B cell (primary cell): Measurements from ENCODE around the gene KMT2C. TPM values are rescaled to one million over a fixed set of nuclear protein-coding genes. Genes with fewer than 3 reads are reported as not detected.

Experiments used
- ATAC-seq: fragments of 200-7000 bp; cut with Tn5 transposase; one replicate; pipeline ENCODE4 v1.10.0; 2021; ENCODE audit warnings: low read depth, mild to moderate bottlenecking, moderate number of reproducible peaks, moderate library complexity
- CTCF ChIA-PET: fragments of 350-600 bp; sonication (Branson Sonifier 250); formaldehyde crosslinking; loops from one replicate; lab custom pipeline; 2021; ENCODE audit warnings: antibody characterized with exemption, inconsistent platforms; lab: Charles Lee
- POLR2A ChIA-PET: fragments of 350-600 bp; sonication (Branson Sonifier 250); formaldehyde crosslinking; loops from one replicate; lab custom pipeline; 2021; ENCODE audit warnings: antibody characterized with exemption; lab: Charles Lee
- DNase-seq: peaks from one replicate; pipeline ENCODE4 v3.0.0; 2013
- H2AFZ ChIP-seq: 2 replicates; pipeline ENCODE4 v1.6.1; 2012; ENCODE audit warnings: mild to moderate bottlenecking, low read depth, low read length; ENCODE audit not compliant: insufficient read depth, poor library complexity, severe bottlenecking
- H3K27ac ChIP-seq, 2 donors: 1 replicate in 1 of 2; 2 replicates in 1 of 2; pipeline ENCODE4 v1.5.1; 2012 to 2013; ENCODE audit warnings: low read length in 2 of 2, mild to moderate bottlenecking in 2 of 2, moderate library complexity in 1 of 2
- H3K27me3 ChIP-seq, 4 experiments: fragments of 200-600 bp in 1 of 4; sonication (generic) in 1 of 4; replicated peaks in 1 of 4; 1 replicate in 2 of 4; 2 replicates in 2 of 4; pipeline versions ENCODE4 v1.6.1 to v1.7.0; 2013 to 2016; ENCODE audit warnings: low read length in 3 of 4, mild to moderate bottlenecking in 2 of 4, mixed read lengths in 1 of 4, moderate library complexity in 1 of 4; ENCODE audit not compliant: insufficient read depth in 4 of 4, control insufficient read depth in 3 of 4; ENCODE audit errors: control extremely low read depth in 1 of 4
- H3K36me3 ChIP-seq, 2 experiments: replicated peaks in 1 of 2; 1 replicate in 1 of 2; 2 replicates in 1 of 2; pipeline versions ENCODE4 v1.6.1 to v1.7.1; 2013; ENCODE audit warnings: low read length in 1 of 2; ENCODE audit not compliant: insufficient read depth in 2 of 2, control insufficient read depth in 1 of 2; ENCODE audit errors: control extremely low read depth in 1 of 2, extremely low read depth in 1 of 2
- H3K4me1 ChIP-seq, 2 donors: fragments of 200-600 bp in 1 of 2; sonication (generic) in 1 of 2; 1 replicate in 1 of 2; 2 replicates in 1 of 2; pipeline versions ENCODE4 v1.5.1 to v1.6.1; 2013 to 2017; ENCODE audit warnings: low read length in 2 of 2; ENCODE audit not compliant: control insufficient read depth in 2 of 2, insufficient read depth in 2 of 2
- H3K4me2 ChIP-seq: replicated peaks from 2 replicates; pipeline ENCODE3; 2012; ENCODE audit warnings: mild to moderate bottlenecking, low read depth, low read length; ENCODE audit not compliant: poor library complexity, severe bottlenecking
- H3K4me3 ChIP-seq, 5 experiments: fragments of 200-600 bp in 1 of 5; sonication (generic) in 1 of 5; 1 replicate in 3 of 5; 2 replicates in 2 of 5; pipeline versions ENCODE4 v1.5.1 to v1.7.0; 2011 to 2016; ENCODE audit warnings: low read length in 4 of 5, mild to moderate bottlenecking in 4 of 5, low read depth in 2 of 5, control low read depth in 1 of 5, moderate library complexity in 1 of 5; ENCODE audit not compliant: insufficient read depth in 1 of 5; ENCODE audit errors: control extremely low read depth in 1 of 5, extremely low read depth in 1 of 5
- H3K79me2 ChIP-seq: fragments of 200-600 bp; sonication (generic); one replicate; pipeline ENCODE4 v1.6.0; 2016; ENCODE audit warnings: low read length; ENCODE audit not compliant: control insufficient read depth, insufficient read depth
- H3K9ac ChIP-seq: fragments of 200-600 bp; sonication (generic); 2 replicates; pipeline ENCODE4 v1.6.1; 2017; ENCODE audit warnings: mild to moderate bottlenecking, low read length, moderate library complexity
- H3K9me3 ChIP-seq, 3 donors: one replicate each; pipeline versions ENCODE4 v1.6.1 to v1.7.1; 2013; ENCODE audit warnings: low read length in 2 of 3; ENCODE audit not compliant: control insufficient read depth in 2 of 3, insufficient read depth in 1 of 3; ENCODE audit errors: control extremely low read depth in 1 of 3
- H4K20me1 ChIP-seq: 2 replicates; pipeline ENCODE4 v1.6.0; 2012; ENCODE audit warnings: mild to moderate bottlenecking, low read length; ENCODE audit not compliant: insufficient read depth, control insufficient read depth, poor library complexity, severe bottlenecking
- H3K27ac Mint-ChIP-seq: one replicate; pipeline ENCODE4 v1.8.0; 2021; ENCODE audit warnings: mixed read lengths
- H3K27me3 Mint-ChIP-seq: one replicate; pipeline ENCODE4 v1.8.0; 2021; ENCODE audit warnings: mixed read lengths
- H3K4me1 Mint-ChIP-seq: one replicate; pipeline ENCODE4 v1.8.0; 2021; ENCODE audit warnings: mixed read lengths
- H3K4me3 Mint-ChIP-seq: one replicate; pipeline ENCODE4 v1.8.0; 2021; ENCODE audit warnings: mixed read lengths
- H3K9me3 Mint-ChIP-seq: one replicate; pipeline ENCODE4 v1.8.0; 2022; ENCODE audit warnings: mixed read lengths; ENCODE audit not compliant: insufficient read depth
- CTCF ChIP-seq: fragments of 200-600 bp; IDR thresholded peaks from one replicate; pipeline ENCODE4 v1.8.0; 2022; ENCODE audit warnings: antibody characterized with exemption, mild to moderate bottlenecking
- EZH2 ChIP-seq: IDR thresholded peaks from 2 replicates; pipeline ENCODE4 v1.6.1; 2012; ENCODE audit warnings: borderline replicate concordance, low read depth, mild to moderate bottlenecking, moderate library complexity, low read length; ENCODE audit not compliant: insufficient read depth, poor library complexity, severe bottlenecking
- WGBS: methylation state at CpG from one replicate; pipeline ENCODE4 v1.1.5; 2013; ENCODE audit warnings: missing lambda C conversion rate; ENCODE audit not compliant: insufficient coverage; 5-methylcytosine and 5-hydroxymethylcytosine counted together
- intact Hi-C: fragments of 100-400 bp; cut with micrococcal nuclease; formaldehyde crosslinking; loops from one replicate; pipeline ENCODE4 v1.10.0; 2022
- polyA plus RNA-seq: library from polyadenylated mRNA; depleted of rRNA; stranded (reverse); fragments of >200 nt; gene quantifications from 2 replicates; pipeline ENCODE4 v1.2.3, GENCODE V29; 2012
- total RNA-seq, 2 donors: library from RNA; stranded (reverse); fragments of 120-200 nt in 1 of 2; gene quantifications; 1 replicate in 1 of 2; 2 replicates in 1 of 2; pipeline versions ENCODE4 v1.2.3 to v1.2.4, GENCODE V29; 2013 to 2022

The KMT2C gene
- total and polyA plus RNA-seq, 2 donors (not counting 1 experiment from before 2014, with no cell fraction given): 14.9 to 171 TPM

DNA sequence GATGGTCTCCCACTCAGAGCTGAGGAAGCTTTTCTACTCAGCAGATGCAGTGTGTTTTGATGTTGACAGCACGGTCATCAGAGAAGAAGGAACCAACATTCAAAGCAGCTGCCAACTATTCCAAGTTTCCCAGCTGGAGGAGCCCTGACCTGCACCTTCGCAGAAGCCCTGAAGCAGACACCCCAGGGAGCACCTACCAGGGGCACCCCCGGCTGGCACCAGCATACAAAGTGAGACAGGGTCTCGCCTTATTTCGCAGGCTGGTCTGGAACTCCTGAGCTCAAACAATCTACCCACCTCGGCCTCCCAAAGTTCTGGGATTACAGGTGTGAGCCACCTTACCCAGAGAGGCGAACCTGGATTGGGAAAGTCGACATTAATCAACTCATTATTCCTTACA lies 68.6 kb downstream of the KMT2C start:
- 97% methylated on average over 5 of the region's 8 CpGs for whole genome bisulfite sequencing
- Mint-ChIP-seq H3K4me1 (peaks cover 55% of the 10 kb centered on the region), H3K4me3 (no peak overlapping the region), H3K27ac (no peak overlapping the region), H3K9me3 (peaks cover 2% of the 10 kb centered on the region), H3K27me3 (no peaks in the 10 kb centered on the region)
- no peak overlapping the region for H3K27ac ChIP-seq
- no peak overlapping the region for H2AFZ ChIP-seq
- no peak overlapping the region for H3K4me2 ChIP-seq
- ATAC-seq: no peak
- peaks cover 99% of the 10 kb centered on the region for H3K79me2 ChIP-seq
- CTCF ChIA-PET: no interaction called here
- H3K9me3 ChIP-seq: peaks cover 0 to 18% (median 5%) of the 10 kb centered on the region in 3 donors
- no peak for DNase-seq
- peaks cover 8 to 12% of the 10 kb centered on the region in 2 donors for H3K4me1 ChIP-seq
- peaks cover 89% of the 10 kb centered on the region for H4K20me1 ChIP-seq
- no peak overlapping the region for H3K9ac ChIP-seq
- H3K36me3 ChIP-seq: no peaks in the 10 kb centered on the region
- POLR2A ChIA-PET: no interaction called here
- intact Hi-C loops: no loop called here
- H3K4me3 ChIP-seq: no peak overlapping the region
- TF ChIP-seq EZH2: no peak
- TF ChIP-seq CTCF: no peak
- H3K27me3 ChIP-seq: no peaks in the 10 kb centered on the region

GRCh38 chr7:152366662-152367061 lies 69.1 kb downstream of the KMT2C start:
- Histone ChIP-seq H2AFZ (no peak overlapping the region), H3K79me2 (peaks cover 99% of the 10 kb centered on the region), H4K20me1 (peaks cover 89% of the 10 kb centered on the region), H3K27me3 (no peaks in the 10 kb centered on the region), H3K9ac (no peak overlapping the region), H3K4me3 (no peak overlapping the region), H3K4me2 (no peak overlapping the region), H3K9me3 (peaks cover 0 to 13% (median under 1%) of the 10 kb centered on the region in 3 donors), H3K4me1 (peaks cover 8 to 12% of the 10 kb centered on the region in 2 donors), H3K27ac (no peak overlapping the region), H3K36me3 (no peaks in the 10 kb centered on the region)
- Mint-ChIP-seq H3K27me3 (no peaks in the 10 kb centered on the region), H3K27ac (no peak overlapping the region), H3K9me3 (peaks cover 2% of the 10 kb centered on the region), H3K4me3 (no peak overlapping the region), H3K4me1 (peaks cover 58% of the 10 kb centered on the region)
- POLR2A ChIA-PET: no interaction called here
- TF ChIP-seq CTCF (no peak), EZH2 (no peak)
- 99% methylated on average over 32 of the region's 32 CpGs for WGBS
- CTCF ChIA-PET: no interaction called here
- intact Hi-C loops: no loop called here
- no peak for ATAC-seq
- DNase-seq: no peak
